ENCODE measurements around the gene TOMM20.

DNA sequence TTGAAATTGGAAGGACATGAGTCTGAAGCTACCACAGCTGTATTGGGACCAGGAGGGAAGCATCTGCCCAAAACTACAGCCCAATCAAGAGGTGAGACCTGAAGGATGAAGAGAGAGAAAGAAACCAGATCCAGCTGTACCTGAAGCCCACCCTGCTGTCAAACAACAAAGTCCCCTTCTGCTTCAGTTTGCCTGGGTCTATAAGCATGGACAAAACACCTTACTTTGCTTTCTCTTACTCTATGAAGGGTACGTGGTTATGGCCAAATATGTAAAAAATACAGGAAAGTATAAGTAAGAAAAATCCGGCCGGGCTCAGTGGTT lies 26.4 kb downstream of the TOMM20 start:
- TF ChIP-seq EP300 (IDR thresholded peaks at IDR 0.05) (no peak), POLR2AphosphoS5 (IDR thresholded peaks at IDR 0.05) (no peak)
- TF ChIP-seq, protein P1, sequence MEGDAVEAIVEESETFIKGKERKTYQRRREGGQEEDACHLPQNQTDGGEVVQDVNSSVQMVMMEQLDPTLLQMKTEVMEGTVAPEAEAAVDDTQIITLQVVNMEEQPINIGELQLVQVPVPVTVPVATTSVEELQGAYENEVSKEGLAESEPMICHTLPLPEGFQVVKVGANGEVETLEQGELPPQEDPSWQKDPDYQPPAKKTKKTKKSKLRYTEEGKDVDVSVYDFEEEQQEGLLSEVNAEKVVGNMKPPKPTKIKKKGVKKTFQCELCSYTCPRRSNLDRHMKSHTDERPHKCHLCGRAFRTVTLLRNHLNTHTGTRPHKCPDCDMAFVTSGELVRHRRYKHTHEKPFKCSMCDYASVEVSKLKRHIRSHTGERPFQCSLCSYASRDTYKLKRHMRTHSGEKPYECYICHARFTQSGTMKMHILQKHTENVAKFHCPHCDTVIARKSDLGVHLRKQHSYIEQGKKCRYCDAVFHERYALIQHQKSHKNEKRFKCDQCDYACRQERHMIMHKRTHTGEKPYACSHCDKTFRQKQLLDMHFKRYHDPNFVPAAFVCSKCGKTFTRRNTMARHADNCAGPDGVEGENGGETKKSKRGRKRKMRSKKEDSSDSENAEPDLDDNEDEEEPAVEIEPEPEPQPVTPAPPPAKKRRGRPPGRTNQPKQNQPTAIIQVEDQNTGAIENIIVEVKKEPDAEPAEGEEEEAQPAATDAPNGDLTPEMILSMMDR (IDR thresholded peaks at IDR 0.05), result no peak
